Measurements from ENCODE around the gene CRIP3. TPM values are rescaled to one million over a fixed set of nuclear protein-coding genes. Genes with fewer than 3 reads are reported as not detected.
A peak's percentile ranks its signal among the peaks of the same experiment; 100 is the strongest.

Gene CRIP3
- total RNA-seq, 2 donors from 2014 or later: 13.4 to 19.3 TPM

GRCh38 chr6:43290339-43290904 lies 18.2 kb downstream of the CRIP3 start:
- peaks cover 16% of the 10 kb centered on the region for H3K4me1 Mint-ChIP-seq

GRCh38 chr6:43287717-43288679 lies 20.6 kb downstream of the CRIP3 start:
- no peak for TF ChIP-seq CTCF (conservative IDR thresholded peaks at IDR 0.05)
- 77 to 100% methylated on average over 2 to 7 of the region's 7 CpGs for WGBS, 2 experiments (ENCODE audit: insufficient coverage in 1 of 2, insufficient read length in 1 of 2)
- Histone ChIP-seq H3K9me3 (ENCODE audit: control insufficient read depth, low read length) (no peaks in the 10 kb centered on the region), H3K4me3 (ENCODE audit: low read length) (no peak overlapping the region), H3K36me3 (ENCODE audit: control insufficient read depth, insufficient read depth, low read length) (no peaks in the 10 kb centered on the region), H3K27ac (ENCODE audit: low read depth, low read length) (no peak overlapping the region), H3K27me3 (ENCODE audit: control insufficient read depth, insufficient read depth, low read length, poor library complexity, severe bottlenecking) (no peaks in the 10 kb centered on the region), H3K4me1 (ENCODE audit: control insufficient read depth, insufficient read depth, low read length) (no peaks in the 10 kb centered on the region), H3K9ac (ENCODE audit: extremely low read depth, low read length, poor library complexity, severe bottlenecking) (no peak overlapping the region)
- Mint-ChIP-seq H3K9me3 (no peaks in the 10 kb centered on the region), H3K4me3 (no peak overlapping the region), H3K4me1 (peaks cover 17% of the 10 kb centered on the region), H3K27me3 (ENCODE audit: insufficient read depth) (peaks cover 12% of the 10 kb centered on the region), H3K36me3 (ENCODE audit: low read depth) (no peaks in the 10 kb centered on the region), H3K27ac (no peak overlapping the region)
- DNase-seq: no peak

More at GRCh38 chr6:43290339-43290904, 18.2 kb downstream of the CRIP3 start:
- no peak overlapping the region for H3K27ac Mint-ChIP-seq
- Histone ChIP-seq H3K9ac (ENCODE audit: extremely low read depth, low read length, poor library complexity, severe bottlenecking) (no peak overlapping the region), H3K4me3 (ENCODE audit: low read length) (no peak overlapping the region), H3K9me3 (ENCODE audit: control insufficient read depth, low read length) (no peaks in the 10 kb centered on the region), H3K27me3 (ENCODE audit: control insufficient read depth, insufficient read depth, low read length, poor library complexity, severe bottlenecking) (no peaks in the 10 kb centered on the region), H3K4me1 (ENCODE audit: control insufficient read depth, insufficient read depth, low read length) (no peaks in the 10 kb centered on the region), H3K36me3 (ENCODE audit: control insufficient read depth, insufficient read depth, low read length) (no peaks in the 10 kb centered on the region), H3K27ac (ENCODE audit: low read depth, low read length) (no peak overlapping the region)
- H3K36me3 Mint-ChIP-seq (ENCODE audit: low read depth): no peaks in the 10 kb centered on the region
- peaks cover 10% of the 10 kb centered on the region for H3K27me3 Mint-ChIP-seq (ENCODE audit: insufficient read depth)
- H3K4me3 Mint-ChIP-seq: no peak overlapping the region
- 82 to 83% methylated on average over 3 of the region's 3 CpGs for WGBS, 2 experiments (ENCODE audit: insufficient coverage in 1 of 2, insufficient read length in 1 of 2)
- TF ChIP-seq CTCF (conservative IDR thresholded peaks at IDR 0.05): no peak
- DNase-seq: no peak
- H3K9me3 Mint-ChIP-seq: no peaks in the 10 kb centered on the region

- Histone ChIP-seq H3K9me3 (ENCODE audit: control insufficient read depth, low read length) (no peaks in the 10 kb centered on the region), H3K27ac (ENCODE audit: low read depth, low read length) (no peak overlapping the region), H3K4me3 (ENCODE audit: low read length) (no peak overlapping the region), H3K27me3 (ENCODE audit: control insufficient read depth, insufficient read depth, low read length, poor library complexity, severe bottlenecking) (no peaks in the 10 kb centered on the region), H3K36me3 (ENCODE audit: control insufficient read depth, insufficient read depth, low read length) (no peaks in the 10 kb centered on the region), H3K4me1 (ENCODE audit: control insufficient read depth, insufficient read depth, low read length) (no peaks in the 10 kb centered on the region), H3K9ac (ENCODE audit: extremely low read depth, low read length, poor library complexity, severe bottlenecking) (no peak overlapping the region)
- 65 to 76% methylated on average over 3 to 10 of the region's 10 CpGs for WGBS, 2 experiments (ENCODE audit: insufficient coverage in 1 of 2, insufficient read length in 1 of 2)
- Mint-ChIP-seq H3K27ac (no peak overlapping the region), H3K4me3 (no peak overlapping the region), H3K36me3 (ENCODE audit: low read depth) (no peaks in the 10 kb centered on the region), H3K4me1 (peaks cover 17% of the 10 kb centered on the region), H3K27me3 (ENCODE audit: insufficient read depth) (peaks cover 17% of the 10 kb centered on the region), H3K9me3 (no peaks in the 10 kb centered on the region)
- DNase-seq: peak; percentile 82
- peak; percentile 77 for TF ChIP-seq CTCF (conservative IDR thresholded peaks at IDR 0.05)
These were observed 21.5 kb downstream of the CRIP3 start for GRCh38 chr6:43286980-43287716.

Data from endodermal cell (in vitro differentiated cells).